Lower leg skin (tissue), 3 donors: ENCODE measurements around the gene CLDN19.

ENCODE experiments used
- POLR2A ChIP-seq, 2 donors: fragments of 450-650 bp; IDR thresholded peaks; one replicate each; pipeline ENCODE4 v1.6.1; 2016 to 2017; ENCODE audit warnings: antibody characterized with exemption in 2 of 2, mild to moderate bottlenecking in 1 of 2, moderate library complexity in 1 of 2
- TF ChIP-seq, protein P1 (sequence below), 3 donors: fragments of 450-650 bp; IDR thresholded peaks; one replicate each; pipeline ENCODE4 v1.5.1; 2016; ENCODE audit warnings: antibody characterized with exemption in 3 of 3, mild to moderate bottlenecking in 3 of 3, moderate library complexity in 2 of 3

GRCh38 chr1:42768172-42768571 lies 28.1 kb upstream of the CLDN19 start:
- TF ChIP-seq, protein P1, sequence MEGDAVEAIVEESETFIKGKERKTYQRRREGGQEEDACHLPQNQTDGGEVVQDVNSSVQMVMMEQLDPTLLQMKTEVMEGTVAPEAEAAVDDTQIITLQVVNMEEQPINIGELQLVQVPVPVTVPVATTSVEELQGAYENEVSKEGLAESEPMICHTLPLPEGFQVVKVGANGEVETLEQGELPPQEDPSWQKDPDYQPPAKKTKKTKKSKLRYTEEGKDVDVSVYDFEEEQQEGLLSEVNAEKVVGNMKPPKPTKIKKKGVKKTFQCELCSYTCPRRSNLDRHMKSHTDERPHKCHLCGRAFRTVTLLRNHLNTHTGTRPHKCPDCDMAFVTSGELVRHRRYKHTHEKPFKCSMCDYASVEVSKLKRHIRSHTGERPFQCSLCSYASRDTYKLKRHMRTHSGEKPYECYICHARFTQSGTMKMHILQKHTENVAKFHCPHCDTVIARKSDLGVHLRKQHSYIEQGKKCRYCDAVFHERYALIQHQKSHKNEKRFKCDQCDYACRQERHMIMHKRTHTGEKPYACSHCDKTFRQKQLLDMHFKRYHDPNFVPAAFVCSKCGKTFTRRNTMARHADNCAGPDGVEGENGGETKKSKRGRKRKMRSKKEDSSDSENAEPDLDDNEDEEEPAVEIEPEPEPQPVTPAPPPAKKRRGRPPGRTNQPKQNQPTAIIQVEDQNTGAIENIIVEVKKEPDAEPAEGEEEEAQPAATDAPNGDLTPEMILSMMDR (IDR thresholded peaks at IDR 0.05), result no peak
- no peak for TF ChIP-seq POLR2A (IDR thresholded peaks at IDR 0.05)
